Liver (tissue), 3 donors: ENCODE measurements around the gene JAZF1.

Experiments
- FOXA1 ChIP-seq: IDR thresholded peaks from 2 replicates; pipeline ENCODE4 v1.6.1; 2016; ENCODE audit warnings: antibody characterized with exemption
- JUND ChIP-seq, 2 donors: IDR thresholded peaks; 2 replicates each; pipeline ENCODE4 v1.6.1; 2016; ENCODE audit warnings: antibody characterized with exemption in 2 of 2
- MAX ChIP-seq: IDR thresholded peaks from 2 replicates; pipeline ENCODE4 v1.6.1; 2016; ENCODE audit warnings: antibody characterized with exemption
- RAD21 ChIP-seq, 2 donors: IDR thresholded peaks; 2 replicates each; pipeline ENCODE4 v1.6.1; 2016; ENCODE audit warnings: antibody characterized with exemption in 2 of 2, mild to moderate bottlenecking in 2 of 2
- REST ChIP-seq: IDR thresholded peaks from 2 replicates; pipeline ENCODE4 v1.6.1; 2016; ENCODE audit warnings: antibody characterized with exemption, mild to moderate bottlenecking
- SP1 ChIP-seq: IDR thresholded peaks from 2 replicates; pipeline ENCODE4 v1.6.1; 2018; ENCODE audit warnings: antibody characterized with exemption, mild to moderate bottlenecking
- TAF1 ChIP-seq: conservative IDR thresholded peaks from 2 replicates; pipeline ENCODE4 v1.6.1; 2016; ENCODE audit warnings: antibody characterized with exemption, mild to moderate bottlenecking
- YY1 ChIP-seq: IDR thresholded peaks from 2 replicates; pipeline ENCODE4 v1.6.1; 2016; ENCODE audit warnings: antibody characterized with exemption, mild to moderate bottlenecking
- TF ChIP-seq, protein P1 (sequence below): fragments of 150-350 bp; IDR thresholded peaks from 2 replicates; pipeline ENCODE4 v1.5.1; 2017; ENCODE audit warnings: improper control_type of control experiment, low read depth, low read length; ENCODE audit not compliant: missing input control
- donor health status: healthy.
- donor health status: healthy.

DNA sequence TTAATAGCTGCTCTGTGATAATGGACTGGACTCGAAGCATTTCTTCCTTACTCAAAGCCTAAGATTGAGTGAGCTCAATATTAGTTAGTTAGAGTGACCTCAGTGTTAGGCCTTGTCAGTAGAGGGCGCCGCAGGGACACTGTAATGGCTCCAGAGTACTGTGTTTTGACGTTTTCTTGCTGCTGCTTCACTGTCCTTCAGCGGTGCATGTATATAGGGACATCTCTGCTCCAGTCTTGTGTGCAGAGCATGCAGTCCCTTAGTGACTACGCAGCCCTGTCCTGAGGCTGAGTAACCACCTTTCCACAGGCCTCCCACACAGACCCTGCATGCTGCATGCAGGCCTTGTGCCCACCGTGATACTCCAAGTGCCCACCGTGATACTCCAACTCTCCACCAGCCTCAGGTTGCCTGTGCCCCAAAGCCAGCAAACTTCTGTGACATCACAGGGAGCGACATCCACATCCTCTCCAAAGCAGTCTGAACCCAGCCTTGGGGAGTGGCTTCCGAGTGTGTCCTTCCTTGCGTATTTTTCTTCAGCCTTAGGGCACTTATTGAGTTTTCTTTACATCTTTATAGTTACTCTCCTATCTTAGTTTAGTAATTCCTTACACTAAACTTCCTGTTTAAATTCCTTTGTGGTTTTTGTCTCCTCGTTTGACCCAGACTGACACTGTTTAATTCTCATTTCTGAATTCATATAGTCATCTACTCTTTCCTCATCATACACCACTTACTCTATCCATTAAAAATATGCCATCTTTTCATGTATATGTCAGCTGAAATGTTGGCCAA is 118.2 kb downstream of the JAZF1 start:
- TF ChIP-seq, protein P1, sequence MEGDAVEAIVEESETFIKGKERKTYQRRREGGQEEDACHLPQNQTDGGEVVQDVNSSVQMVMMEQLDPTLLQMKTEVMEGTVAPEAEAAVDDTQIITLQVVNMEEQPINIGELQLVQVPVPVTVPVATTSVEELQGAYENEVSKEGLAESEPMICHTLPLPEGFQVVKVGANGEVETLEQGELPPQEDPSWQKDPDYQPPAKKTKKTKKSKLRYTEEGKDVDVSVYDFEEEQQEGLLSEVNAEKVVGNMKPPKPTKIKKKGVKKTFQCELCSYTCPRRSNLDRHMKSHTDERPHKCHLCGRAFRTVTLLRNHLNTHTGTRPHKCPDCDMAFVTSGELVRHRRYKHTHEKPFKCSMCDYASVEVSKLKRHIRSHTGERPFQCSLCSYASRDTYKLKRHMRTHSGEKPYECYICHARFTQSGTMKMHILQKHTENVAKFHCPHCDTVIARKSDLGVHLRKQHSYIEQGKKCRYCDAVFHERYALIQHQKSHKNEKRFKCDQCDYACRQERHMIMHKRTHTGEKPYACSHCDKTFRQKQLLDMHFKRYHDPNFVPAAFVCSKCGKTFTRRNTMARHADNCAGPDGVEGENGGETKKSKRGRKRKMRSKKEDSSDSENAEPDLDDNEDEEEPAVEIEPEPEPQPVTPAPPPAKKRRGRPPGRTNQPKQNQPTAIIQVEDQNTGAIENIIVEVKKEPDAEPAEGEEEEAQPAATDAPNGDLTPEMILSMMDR = peak; percentile 61
- TF ChIP-seq MAX (no peak), FOXA1 (no peak), JUND (IDR thresholded peaks at IDR 0.05) (no peak), REST (no peak), TAF1 (no peak), YY1 (no peak), RAD21 (IDR thresholded peaks at IDR 0.05) (peak; percentile 74 to 83), SP1 (no peak)
